ENCODE measurements around the gene CCL4. TPM values are rescaled to one million over a fixed set of nuclear protein-coding genes. Genes with fewer than 3 reads are reported as not detected.

Gene CCL4
- total RNA-seq, 1 donor from 2014 or later, result 23.4 TPM

- H3K4me3 ChIP-seq (ENCODE audit: insufficient read depth, low read depth, low read length), result no peak overlapping the region
- no peak overlapping the region for H3K9ac ChIP-seq (ENCODE audit: low read length)
- FAIRE-seq, result no peak
- Mint-ChIP-seq H3K9me3 (ENCODE audit: unreplicated experiment) (peaks cover 9% of the 10 kb centered on the region), H3K27me3 (ENCODE audit: low read depth, unreplicated experiment) (no peaks in the 10 kb centered on the region), H3K4me3 (ENCODE audit: unreplicated experiment) (no peak overlapping the region), H3K27ac (ENCODE audit: unreplicated experiment) (no peak overlapping the region), H3K4me1 (ENCODE audit: low read depth, unreplicated experiment) (no peaks in the 10 kb centered on the region), H3K36me3 (ENCODE audit: low read depth, unreplicated experiment) (no peaks in the 10 kb centered on the region)
- H3K9me3 ChIP-seq (ENCODE audit: insufficient read depth, low read depth, low read length), result peaks cover 7% of the 10 kb centered on the region
- H3K36me3 ChIP-seq (ENCODE audit: insufficient read depth, low read length), result no peaks in the 10 kb centered on the region
- H3K79me2 ChIP-seq (ENCODE audit: insufficient read depth, low read length), result no peaks in the 10 kb centered on the region
- no peak for DNase-seq (ENCODE audit: low read depth)
- no peaks in the 10 kb centered on the region for H3K27me3 ChIP-seq (ENCODE audit: insufficient read depth, low read length)
- TF ChIP-seq EZH2 (IDR thresholded peaks at IDR 0.05; ENCODE audit: insufficient read depth, low read length) (no peak), CTCF (IDR thresholded peaks at IDR 0.05; ENCODE audit: insufficient read depth, low read depth, low read length) (no peak)
- no peak overlapping the region for H3K4me2 ChIP-seq (ENCODE audit: low read length)
- no peak overlapping the region for H3K27ac ChIP-seq (ENCODE audit: low read depth, low read length)
- H2AFZ ChIP-seq (ENCODE audit: low read depth, low read length), result no peak overlapping the region
- no peaks in the 10 kb centered on the region for H3K4me1 ChIP-seq (ENCODE audit: insufficient read depth, low read length)
- no peaks in the 10 kb centered on the region for H4K20me1 ChIP-seq (ENCODE audit: insufficient read depth, low read length)
These were observed 24.3 kb downstream of the CCL4 start for GRCh38 chr17:36127911-36128310.

GRCh38 chr17:36128411-36128978 is 24.9 kb downstream of the CCL4 start:
- no peak for DNase-seq (ENCODE audit: low read depth)
- Histone ChIP-seq H3K27me3 (ENCODE audit: insufficient read depth, low read length) (no peaks in the 10 kb centered on the region), H3K4me2 (ENCODE audit: low read length) (no peak overlapping the region), H3K79me2 (ENCODE audit: insufficient read depth, low read length) (no peaks in the 10 kb centered on the region), H3K9ac (ENCODE audit: low read length) (no peak overlapping the region), H3K36me3 (ENCODE audit: insufficient read depth, low read length) (no peaks in the 10 kb centered on the region), H3K9me3 (ENCODE audit: insufficient read depth, low read depth, low read length) (peaks cover 7% of the 10 kb centered on the region), H4K20me1 (ENCODE audit: insufficient read depth, low read length) (no peaks in the 10 kb centered on the region), H3K27ac (ENCODE audit: low read depth, low read length) (no peak overlapping the region), H3K4me3 (ENCODE audit: insufficient read depth, low read depth, low read length) (no peak overlapping the region), H3K4me1 (ENCODE audit: insufficient read depth, low read length) (no peaks in the 10 kb centered on the region), H2AFZ (ENCODE audit: low read depth, low read length) (no peak overlapping the region)
- Mint-ChIP-seq H3K9me3 (ENCODE audit: unreplicated experiment) (peaks cover 9% of the 10 kb centered on the region), H3K36me3 (ENCODE audit: low read depth, unreplicated experiment) (no peaks in the 10 kb centered on the region), H3K4me1 (ENCODE audit: low read depth, unreplicated experiment) (peaks cover under 1% of the 10 kb centered on the region), H3K27ac (ENCODE audit: unreplicated experiment) (no peak overlapping the region), H3K27me3 (ENCODE audit: low read depth, unreplicated experiment) (no peaks in the 10 kb centered on the region), H3K4me3 (ENCODE audit: unreplicated experiment) (no peak overlapping the region)
- TF ChIP-seq EZH2 (IDR thresholded peaks at IDR 0.05; ENCODE audit: insufficient read depth, low read length), result no peak
- no peak for TF ChIP-seq CTCF (IDR thresholded peaks at IDR 0.05; ENCODE audit: insufficient read depth, low read depth, low read length)
- FAIRE-seq, result no peak

- H3K4me3 ChIP-seq (ENCODE audit: insufficient read depth, low read depth, low read length), result no peak overlapping the region
- no peak overlapping the region for H2AFZ ChIP-seq (ENCODE audit: low read depth, low read length)
- H3K9me3 ChIP-seq (ENCODE audit: insufficient read depth, low read depth, low read length), result peaks cover 7% of the 10 kb centered on the region
- no peaks in the 10 kb centered on the region for H4K20me1 ChIP-seq (ENCODE audit: insufficient read depth, low read length)
- H3K79me2 ChIP-seq (ENCODE audit: insufficient read depth, low read length), result no peaks in the 10 kb centered on the region
- TF ChIP-seq CTCF (IDR thresholded peaks at IDR 0.05; ENCODE audit: insufficient read depth, low read depth, low read length), result no peak
- no peak for TF ChIP-seq EZH2 (IDR thresholded peaks at IDR 0.05; ENCODE audit: insufficient read depth, low read length)
- FAIRE-seq (no peak), DNase-seq (ENCODE audit: low read depth) (no peak)
- no peaks in the 10 kb centered on the region for H3K27me3 ChIP-seq (ENCODE audit: insufficient read depth, low read length)
- H3K4me2 ChIP-seq (ENCODE audit: low read length), result no peak overlapping the region
- no peaks in the 10 kb centered on the region for H3K36me3 Mint-ChIP-seq (ENCODE audit: low read depth, unreplicated experiment)
- H3K9me3 Mint-ChIP-seq (ENCODE audit: unreplicated experiment), result peaks cover 9% of the 10 kb centered on the region
- no peak overlapping the region for H3K9ac ChIP-seq (ENCODE audit: low read length)
- H3K27ac ChIP-seq (ENCODE audit: low read depth, low read length), result no peak overlapping the region
- H3K4me1 Mint-ChIP-seq (ENCODE audit: low read depth, unreplicated experiment), result peaks cover 5% of the 10 kb centered on the region
- H3K4me3 Mint-ChIP-seq (ENCODE audit: unreplicated experiment), result no peak overlapping the region
- no peaks in the 10 kb centered on the region for H3K27me3 Mint-ChIP-seq (ENCODE audit: low read depth, unreplicated experiment)
- H3K27ac Mint-ChIP-seq (ENCODE audit: unreplicated experiment), result no peak overlapping the region
- no peaks in the 10 kb centered on the region for H3K4me1 ChIP-seq (ENCODE audit: insufficient read depth, low read length)
- H3K36me3 ChIP-seq (ENCODE audit: insufficient read depth, low read length), result no peaks in the 10 kb centered on the region
These were observed 26.0 kb downstream of the CCL4 start for GRCh38 chr17:36129616-36130015.

All from astrocyte (in vitro differentiated cells and primary cell).